ENCODE data around the gene WWOX.

WWOX gene

GRCh38 chr16:78105517-78105916 is 6.1 kb downstream of the WWOX start:
- no peak for DNase-seq (ENCODE audit: low read depth)

- DNase-seq (ENCODE audit: low read depth): no peak
Measured at GRCh38 chr16:78106686-78107085, 7.2 kb downstream of the WWOX start.

- DNase-seq (ENCODE audit: low read depth): no peak
Measured at GRCh38 chr16:78108451-78108850, 9.0 kb downstream of the WWOX start.

GRCh38 chr16:78113258-78113657 is 13.8 kb downstream of the WWOX start:
- DNase-seq (ENCODE audit: low read depth): no peak

- DNase-seq (ENCODE audit: low read depth): no peak
Measured at GRCh38 chr16:78115659-78116058, 16.2 kb downstream of the WWOX start.

- no peak for DNase-seq (ENCODE audit: low read depth)
Measured at GRCh38 chr16:78116946-78117345, 17.5 kb downstream of the WWOX start.

- DNase-seq (ENCODE audit: low read depth): no peak
Measured at GRCh38 chr16:78117391-78117790, 17.9 kb downstream of the WWOX start.

GRCh38 chr16:78118469-78119025 is 19.1 kb downstream of the WWOX start:
- no peak for DNase-seq (ENCODE audit: low read depth)

GRCh38 chr16:78122774-78123315 is 23.4 kb downstream of the WWOX start:
- DNase-seq (ENCODE audit: low read depth): no peak

- no peak for DNase-seq (ENCODE audit: low read depth)
Measured at GRCh38 chr16:78125112-78125844, 25.8 kb downstream of the WWOX start.

GRCh38 chr16:78126662-78127061 is 27.2 kb downstream of the WWOX start:
- no peak for DNase-seq (ENCODE audit: low read depth)

- DNase-seq (ENCODE audit: low read depth): no peak
Measured at GRCh38 chr16:78127130-78127529, 27.7 kb downstream of the WWOX start.

GRCh38 chr16:78128913-78129312 is 29.5 kb downstream of the WWOX start:
- DNase-seq (ENCODE audit: low read depth): no peak

GRCh38 chr16:78129349-78129748 is 29.9 kb downstream of the WWOX start:
- no peak for DNase-seq (ENCODE audit: low read depth)

- no peak for DNase-seq (ENCODE audit: low read depth)
Measured at GRCh38 chr16:78130083-78130608, 30.7 kb downstream of the WWOX start.

GRCh38 chr16:78130950-78131349 is 31.5 kb downstream of the WWOX start:
- no peak for DNase-seq (ENCODE audit: low read depth)

- DNase-seq (ENCODE audit: low read depth): no peak
Measured at GRCh38 chr16:78133919-78134318, 34.5 kb downstream of the WWOX start.

GRCh38 chr16:78134944-78135619 is 35.6 kb downstream of the WWOX start:
- no peak for DNase-seq (ENCODE audit: low read depth)

- no peak for DNase-seq (ENCODE audit: low read depth)
Measured at GRCh38 chr16:78137179-78137578, 37.7 kb downstream of the WWOX start.

GRCh38 chr16:78137782-78138616 is 38.5 kb downstream of the WWOX start:
- no peak for DNase-seq (ENCODE audit: low read depth)

GRCh38 chr16:78140818-78141466 is 41.5 kb downstream of the WWOX start:
- DNase-seq (ENCODE audit: low read depth): no peak

Data from T-helper 22 cell (primary cell).